Gastroesophageal sphincter (tissue), 4 donors: ENCODE results near the gene ADGRD1. TPM values are rescaled to one million over a fixed set of nuclear protein-coding genes. Genes with fewer than 3 reads are reported as not detected.
A peak's percentile ranks its signal among the peaks of the same experiment; 100 is the strongest.

ENCODE experiments used
- ATAC-seq: fragments of 150-250 bp; one replicate; pipeline ENCODE4 v1.9.1; 2016; ENCODE audit warnings: mild to moderate bottlenecking, moderate library complexity
- H3K27ac ChIP-seq, 4 donors: fragments of 200-600 bp; sonication (generic) in 3 of 4; 1 replicate in 3 of 4; 2 replicates in 1 of 4; pipeline ENCODE4 v1.5.1; 2016 to 2019
- H3K27me3 ChIP-seq: fragments of 200-600 bp; sonication (generic); one replicate; pipeline ENCODE4 v1.5.1; 2019
- H3K36me3 ChIP-seq, 2 donors: fragments of 200-600 bp; sonication (generic); one replicate each; pipeline ENCODE4 v1.5.1; 2019; ENCODE audit warnings: control low read depth in 1 of 2
- H3K4me1 ChIP-seq, 3 donors: fragments of 200-600 bp; sonication (generic); 1 replicate in 2 of 3; 2 replicates in 1 of 3; pipeline ENCODE4 v1.5.1; 2016 to 2019; ENCODE audit warnings: control low read depth in 2 of 3
- H3K4me3 ChIP-seq, 2 donors: fragments of 200-600 bp; sonication (generic); one replicate each; pipeline ENCODE4 v1.5.1; 2019; ENCODE audit warnings: mild to moderate bottlenecking in 1 of 2, moderate library complexity in 1 of 2
- H3K9me3 ChIP-seq, 3 donors: fragments of 200-600 bp; sonication (generic); one replicate each; pipeline ENCODE4 v1.5.1; 2017 to 2019; ENCODE audit warnings: control low read depth in 2 of 3
- CTCF ChIP-seq, 4 experiments: fragments of 200-600 bp in 2 of 4; fragments of 450-650 bp in 2 of 4; sonication (generic) in 1 of 4; IDR thresholded peaks; one replicate each; pipeline ENCODE4 v1.5.1; 2017 to 2019; ENCODE audit warnings: antibody characterized with exemption in 4 of 4, mild to moderate bottlenecking in 2 of 4, moderate library complexity in 2 of 4
- EP300 ChIP-seq: sonication (generic); formaldehyde crosslinking; IDR thresholded peaks from one replicate; pipeline ENCODE4 v1.6.1; 2017; ENCODE audit warnings: antibody characterized with exemption, mild to moderate bottlenecking
- POLR2A ChIP-seq, 2 donors: fragments of 450-650 bp; IDR thresholded peaks; one replicate each; pipeline ENCODE4 v1.6.1; 2017; ENCODE audit warnings: antibody characterized with exemption in 2 of 2, mild to moderate bottlenecking in 2 of 2, moderate library complexity in 1 of 2
- POLR2AphosphoS5 ChIP-seq: sonication (generic); formaldehyde crosslinking; IDR thresholded peaks from one replicate; pipeline ENCODE4 v1.6.1; 2017; ENCODE audit warnings: antibody characterized with exemption
- WGBS, 2 donors: methylation state at CpG; one replicate each; pipeline ENCODE4 v1.1.5; 2018; ENCODE audit warnings: low coverage in 1 of 2; 5-methylcytosine and 5-hydroxymethylcytosine counted together
- total RNA-seq, 4 donors: library from RNA; depleted of rRNA; stranded (reverse); fragments of >200 nt; gene quantifications; one replicate each; pipeline ENCODE4 v1.1.0, GENCODE V29; 2016

ADGRD1 gene
- total RNA-seq, 4 donors from 2014 or later, result 19.1 to 43.4 (median 31.3) TPM

- Histone ChIP-seq H3K9me3 (no peaks in the 10 kb centered on the region), H3K4me3 (no peak overlapping the region), H3K27me3 (no peaks in the 10 kb centered on the region), H3K27ac (peak overlapping the region in 2 of 4 donors; percentile 57 to 71), H3K36me3 (peaks cover 0 to 55% of the 10 kb centered on the region in 2 donors), H3K4me1 (peaks cover 0 to 19% (median 9%) of the 10 kb centered on the region in 3 donors)
- peak; percentile 68 for ATAC-seq
- 72 to 92% methylated on average over 9 to 15 of the region's 40 CpGs for WGBS, 2 donors
- peak; percentile 19 for TF ChIP-seq POLR2AphosphoS5
- TF ChIP-seq POLR2A (IDR thresholded peaks at IDR 0.05), result no peak
- no peak for TF ChIP-seq EP300
Measured at GRCh38 chr12:131011165-131012079, 57.7 kb downstream of the ADGRD1 start.

- H3K27me3 ChIP-seq, result no peaks in the 10 kb centered on the region
- peaks cover 0 to 8% (median 2%) of the 10 kb centered on the region in 3 donors for H3K4me1 ChIP-seq
- H3K36me3 ChIP-seq, result peaks cover 0 to 66% of the 10 kb centered on the region in 2 donors
- no peak overlapping the region for H3K27ac ChIP-seq
- no peaks in the 10 kb centered on the region for H3K9me3 ChIP-seq
- no peak for ATAC-seq
- no peak overlapping the region for H3K4me3 ChIP-seq
- WGBS, 2 donors, result 55 to 77% methylated on average over 5 to 16 of the region's 23 CpGs
- no peak for TF ChIP-seq EP300
- TF ChIP-seq POLR2A (IDR thresholded peaks at IDR 0.05), result no peak
- no peak for TF ChIP-seq CTCF (IDR thresholded peaks at IDR 0.05)
- TF ChIP-seq POLR2AphosphoS5, result no peak
Measured at GRCh38 chr12:131012279-131013069, 58.8 kb downstream of the ADGRD1 start.

GRCh38 chr12:131013118-131013517 lies 59.4 kb downstream of the ADGRD1 start:
- no peak for ATAC-seq
- no peak overlapping the region for H3K27ac ChIP-seq
- H3K4me1 ChIP-seq, result peaks cover 0 to 2% (median 0%) of the 10 kb centered on the region in 3 donors
- H3K27me3 ChIP-seq, result no peaks in the 10 kb centered on the region
- H3K4me3 ChIP-seq, result no peak overlapping the region
- TF ChIP-seq EP300 (no peak), POLR2A (IDR thresholded peaks at IDR 0.05) (no peak), CTCF (IDR thresholded peaks at IDR 0.05) (no peak), POLR2AphosphoS5 (no peak)
- 94 to 100% methylated on average over 2 to 3 of the region's 7 CpGs for WGBS, 2 donors
- peaks cover 0 to 71% of the 10 kb centered on the region in 2 donors for H3K36me3 ChIP-seq
- no peaks in the 10 kb centered on the region for H3K9me3 ChIP-seq

- H3K4me3 ChIP-seq, result no peak overlapping the region
- no peaks in the 10 kb centered on the region for H3K4me1 ChIP-seq
- no peak overlapping the region for H3K27ac ChIP-seq
- no peaks in the 10 kb centered on the region for H3K27me3 ChIP-seq
- TF ChIP-seq POLR2AphosphoS5 (no peak), CTCF (IDR thresholded peaks at IDR 0.05) (no peak), EP300 (no peak), POLR2A (IDR thresholded peaks at IDR 0.05) (no peak)
- 78% methylated on average over 8 of the region's 14 CpGs; no CpG with 5 or more reads in 1 of the 2 donors for WGBS, 2 donors
- H3K36me3 ChIP-seq, result peaks cover 0 to 73% of the 10 kb centered on the region in 2 donors
- ATAC-seq, result no peak
- H3K9me3 ChIP-seq, result no peaks in the 10 kb centered on the region
Measured at GRCh38 chr12:131014343-131014742, 60.6 kb downstream of the ADGRD1 start.
